ENCODE data around the gene ZWILCH. TPM values are rescaled to one million over a fixed set of nuclear protein-coding genes. Genes with fewer than 3 reads are reported as not detected.

ZWILCH gene
- total and polyA plus RNA-seq, 9 of the 15 experiments (the other 6 are each of a cell fraction or from before 2014, with no cell fraction given), result 32.8 to 94.2 (median 52.1) TPM

- TF ChIP-seq ZNF407 (IDR thresholded peaks at IDR 0.05; ENCODE audit: low read depth) (no peak), LARP7 (IDR thresholded peaks at IDR 0.05) (no peak), PTBP1 (IDR thresholded peaks at IDR 0.05; ENCODE audit: low read depth, low read length) (no peak), FOXJ2 (tag; IDR thresholded peaks at IDR 0.05) (no peak), DACH1 (IDR thresholded peaks at IDR 0.05; ENCODE audit: partially characterized antibody) (no peak)
Measured at GRCh38 chr15:66567897-66568296, 62.8 kb downstream of the ZWILCH start (continued).
